Measurements from ENCODE around the gene TBX19. TPM values are rescaled to one million over a fixed set of nuclear protein-coding genes. Genes with fewer than 3 reads are reported as not detected.

Gene TBX19
- total RNA-seq, 2 donors from 2014 or later, result 1.9 to 3.8 TPM

- intact Hi-C loops (cut with DNase I), result no loop called here
- Histone ChIP-seq H3K9me3 (no peaks in the 10 kb centered on the region), H3K27me3 (replicated peaks; ENCODE audit: insufficient read depth) (no peaks in the 10 kb centered on the region), H3K4me3 (no peak overlapping the region), H3K27ac (no peak overlapping the region), H3K4me1 (replicated peaks) (no peaks in the 10 kb centered on the region), H3K36me3 (no peaks in the 10 kb centered on the region)
- TF ChIP-seq, protein P1, sequence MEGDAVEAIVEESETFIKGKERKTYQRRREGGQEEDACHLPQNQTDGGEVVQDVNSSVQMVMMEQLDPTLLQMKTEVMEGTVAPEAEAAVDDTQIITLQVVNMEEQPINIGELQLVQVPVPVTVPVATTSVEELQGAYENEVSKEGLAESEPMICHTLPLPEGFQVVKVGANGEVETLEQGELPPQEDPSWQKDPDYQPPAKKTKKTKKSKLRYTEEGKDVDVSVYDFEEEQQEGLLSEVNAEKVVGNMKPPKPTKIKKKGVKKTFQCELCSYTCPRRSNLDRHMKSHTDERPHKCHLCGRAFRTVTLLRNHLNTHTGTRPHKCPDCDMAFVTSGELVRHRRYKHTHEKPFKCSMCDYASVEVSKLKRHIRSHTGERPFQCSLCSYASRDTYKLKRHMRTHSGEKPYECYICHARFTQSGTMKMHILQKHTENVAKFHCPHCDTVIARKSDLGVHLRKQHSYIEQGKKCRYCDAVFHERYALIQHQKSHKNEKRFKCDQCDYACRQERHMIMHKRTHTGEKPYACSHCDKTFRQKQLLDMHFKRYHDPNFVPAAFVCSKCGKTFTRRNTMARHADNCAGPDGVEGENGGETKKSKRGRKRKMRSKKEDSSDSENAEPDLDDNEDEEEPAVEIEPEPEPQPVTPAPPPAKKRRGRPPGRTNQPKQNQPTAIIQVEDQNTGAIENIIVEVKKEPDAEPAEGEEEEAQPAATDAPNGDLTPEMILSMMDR (IDR thresholded peaks at IDR 0.05), result no peak
- TF ChIP-seq POLR2AphosphoS5 (IDR thresholded peaks at IDR 0.05), result no peak
- TF ChIP-seq POLR2A (IDR thresholded peaks at IDR 0.05), result no peak
- WGBS, result 87% methylated on average over 4 of the region's 4 CpGs
- no peak for DNase-seq (ENCODE audit: low spot score)
Measured at GRCh38 chr1:168285971-168286927, 5.6 kb downstream of the TBX19 start.

GRCh38 chr1:168287237-168287664 is 6.6 kb downstream of the TBX19 start:
- TF ChIP-seq POLR2A (IDR thresholded peaks at IDR 0.05), result no peak
- TF ChIP-seq, protein P1 (IDR thresholded peaks at IDR 0.05), result no peak
- TF ChIP-seq POLR2AphosphoS5 (IDR thresholded peaks at IDR 0.05), result no peak
- H3K4me1 ChIP-seq (replicated peaks), result no peaks in the 10 kb centered on the region
- no peaks in the 10 kb centered on the region for H3K27me3 ChIP-seq (replicated peaks; ENCODE audit: insufficient read depth)
- H3K9me3 ChIP-seq, result no peaks in the 10 kb centered on the region
- H3K36me3 ChIP-seq, result no peaks in the 10 kb centered on the region
- no peak for DNase-seq (ENCODE audit: low spot score)
- 97% methylated on average over 1 of the region's 1 CpG for WGBS
- H3K27ac ChIP-seq, result no peak overlapping the region
- intact Hi-C loops (cut with DNase I), result no loop called here
- H3K4me3 ChIP-seq, result no peak overlapping the region

DNA sequence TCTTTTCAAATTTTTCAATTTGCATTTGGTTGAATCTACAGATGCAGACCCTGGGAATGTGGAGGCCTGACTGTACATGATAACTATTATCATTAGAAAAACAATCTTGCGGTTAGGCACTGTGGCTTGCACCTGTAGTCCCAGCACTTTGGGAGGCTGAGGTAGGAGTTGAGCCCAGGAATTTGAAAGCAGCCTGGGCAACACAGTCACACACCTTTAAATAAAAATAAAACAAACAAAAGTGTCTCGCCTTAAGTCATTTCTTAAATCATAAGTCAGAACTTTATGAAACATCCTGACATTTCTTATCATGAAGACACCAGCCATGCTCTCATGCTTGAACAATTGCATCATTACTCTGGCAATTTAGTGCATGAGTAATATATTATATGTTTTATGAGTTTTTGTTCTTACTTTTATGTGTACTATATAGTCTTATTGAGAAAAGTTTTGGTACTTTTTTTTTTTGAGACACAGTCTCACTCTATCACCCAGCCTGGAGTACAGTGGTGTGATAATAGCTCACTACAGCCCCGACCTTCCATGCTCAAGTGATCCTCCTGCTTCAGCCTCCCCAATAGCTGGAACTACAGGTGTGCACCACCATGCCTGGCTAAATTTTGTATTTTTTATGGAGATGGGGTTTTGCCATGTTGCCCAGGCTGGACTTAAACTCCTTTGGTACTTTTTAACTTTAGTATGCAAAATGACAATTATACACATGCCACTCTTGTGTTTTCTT is 7.8 kb downstream of the TBX19 start:
- intact Hi-C loops (cut with DNase I), result no loop called here
- Histone ChIP-seq H3K4me1 (replicated peaks) (no peaks in the 10 kb centered on the region), H3K9me3 (no peaks in the 10 kb centered on the region), H3K36me3 (no peaks in the 10 kb centered on the region), H3K27me3 (replicated peaks; ENCODE audit: insufficient read depth) (no peaks in the 10 kb centered on the region), H3K27ac (no peak overlapping the region), H3K4me3 (no peak overlapping the region)
- no peak for TF ChIP-seq POLR2A (IDR thresholded peaks at IDR 0.05)
- TF ChIP-seq, protein P1 (IDR thresholded peaks at IDR 0.05), result no peak
- TF ChIP-seq POLR2AphosphoS5 (IDR thresholded peaks at IDR 0.05), result no peak
- DNase-seq (ENCODE audit: low spot score), result no peak
- WGBS, result 85% methylated on average over 3 of the region's 3 CpGs

DNA sequence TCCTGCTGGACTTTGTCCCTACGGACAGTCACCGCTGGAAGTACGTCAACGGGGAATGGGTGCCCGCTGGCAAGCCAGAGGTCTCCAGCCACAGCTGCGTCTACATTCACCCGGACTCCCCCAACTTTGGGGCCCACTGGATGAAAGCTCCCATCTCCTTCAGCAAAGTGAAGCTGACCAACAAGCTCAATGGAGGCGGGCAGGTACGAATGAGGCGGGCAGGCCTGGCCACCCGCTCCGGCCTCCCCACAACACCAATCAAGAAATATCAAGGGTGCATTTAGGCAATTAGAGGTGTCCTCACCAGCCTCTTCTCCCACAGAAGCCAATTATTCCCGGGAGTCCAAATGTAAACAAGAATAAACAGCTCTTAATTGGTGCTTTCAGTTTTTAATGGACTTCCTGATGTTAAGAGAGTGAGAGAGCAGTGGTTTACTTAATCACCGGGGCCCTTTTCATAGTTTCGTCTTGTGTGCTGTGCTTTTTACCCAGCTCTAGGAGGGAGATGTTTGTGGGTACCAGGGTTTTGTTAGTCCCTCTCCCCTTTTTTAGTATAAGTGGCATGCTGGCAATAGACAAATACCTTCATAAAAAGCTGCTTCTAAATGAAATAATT is 10.7 kb downstream of the TBX19 start:
- no peak for TF ChIP-seq POLR2AphosphoS5 (IDR thresholded peaks at IDR 0.05)
- TF ChIP-seq, protein P1 (IDR thresholded peaks at IDR 0.05), result no peak
- TF ChIP-seq POLR2A (IDR thresholded peaks at IDR 0.05), result no peak
- Histone ChIP-seq H3K27ac (no peak overlapping the region), H3K4me1 (replicated peaks) (no peaks in the 10 kb centered on the region), H3K4me3 (no peak overlapping the region), H3K9me3 (no peaks in the 10 kb centered on the region), H3K36me3 (no peaks in the 10 kb centered on the region), H3K27me3 (replicated peaks; ENCODE audit: insufficient read depth) (no peaks in the 10 kb centered on the region)
- intact Hi-C loops (cut with DNase I), result no loop called here
- DNase-seq (ENCODE audit: low spot score), result no peak
- WGBS, result 88% methylated on average over 15 of the region's 15 CpGs
